MCF 10A (cell line): ENCODE results near the gene TTLL5. TPM values are rescaled to one million over a fixed set of nuclear protein-coding genes. Genes with fewer than 3 reads are reported as not detected.

Experiments used
- Bru-seq: library from RNA; stranded (reverse); fragments of 400-500 nt; gene quantifications from one replicate; lab custom pipeline; 2021; lab: Mats Ljungman, UMichigan
- BruChase-seq, 2 experiments: library from RNA; stranded (reverse); fragments of 400-500 nt; gene quantifications; one replicate each; lab custom pipeline; 2021; lab: Mats Ljungman, UMichigan
- BruUV-seq: library from RNA; stranded (reverse); fragments of 400-500 nt; replicated peaks from 2 replicates; lab custom pipeline; 2021; lab: Mats Ljungman, UMichigan
- CTCF ChIA-PET: fragments of 300-600 bp; sonication (Branson Sonifier 250); formaldehyde crosslinking; extraction: SDS; loops from one replicate; lab custom pipeline; 2021; ENCODE audit warnings: antibody characterized with exemption, inconsistent platforms; lab: Yijun Ruan, JAX
- POLR2A ChIA-PET: fragments of 300-600, 350-650 bp; sonication (Branson Sonifier 250); formaldehyde crosslinking; extraction: SDS; loops from one replicate; lab custom pipeline; 2020; ENCODE audit warnings: antibody characterized with exemption, inconsistent platforms; lab: Yijun Ruan, JAX
- DNase-seq: peaks from one replicate; pipeline ENCODE4 v3.0.0-alpha.2; 2018; ENCODE audit not compliant: unreplicated experiment
- H3K27ac Mint-ChIP-seq: one replicate; pipeline ENCODE4 v1.8.0; 2022; ENCODE audit warnings: mild to moderate bottlenecking, low read depth, mixed read lengths; ENCODE audit not compliant: unreplicated experiment
- H3K27me3 Mint-ChIP-seq: one replicate; pipeline ENCODE4 v1.8.0; 2022; ENCODE audit warnings: mixed read lengths; ENCODE audit not compliant: insufficient read depth, unreplicated experiment
- H3K36me3 Mint-ChIP-seq: one replicate; pipeline ENCODE4 v1.8.0; 2022; ENCODE audit warnings: mild to moderate bottlenecking, moderate library complexity, mixed read lengths; ENCODE audit not compliant: insufficient read depth, unreplicated experiment
- H3K4me1 Mint-ChIP-seq: one replicate; pipeline ENCODE4 v1.8.0; 2022; ENCODE audit warnings: mixed read lengths; ENCODE audit not compliant: insufficient read depth, unreplicated experiment
- H3K4me3 Mint-ChIP-seq: one replicate; pipeline ENCODE4 v1.8.0; 2022; ENCODE audit warnings: mild to moderate bottlenecking, moderate library complexity, mixed read lengths; ENCODE audit not compliant: unreplicated experiment
- H3K9me3 Mint-ChIP-seq: one replicate; pipeline ENCODE4 v1.8.0; 2022; ENCODE audit warnings: mixed read lengths; ENCODE audit not compliant: unreplicated experiment
- CTCF ChIP-seq: fragments of 200-600 bp; IDR thresholded peaks from one replicate; pipeline ENCODE4 v1.8.0; 2022; ENCODE audit warnings: antibody characterized with exemption, mild to moderate bottlenecking; ENCODE audit not compliant: unreplicated experiment
- intact Hi-C: fragments of 100-400 bp; cut with micrococcal nuclease; formaldehyde crosslinking; loops from 2 replicates; pipeline ENCODE4 v1.14.1; 2022
- long read RNA-seq: library from polyadenylated mRNA; stranded (forward); transcript quantifications from one replicate; pipeline ENCODE4 v2.0.0, GENCODE V29; 2022
- total RNA-seq: library from RNA; stranded (reverse); gene quantifications from 2 replicates; pipeline ENCODE4 v1.2.3, GENCODE V29; 2022

Gene TTLL5, protein sequence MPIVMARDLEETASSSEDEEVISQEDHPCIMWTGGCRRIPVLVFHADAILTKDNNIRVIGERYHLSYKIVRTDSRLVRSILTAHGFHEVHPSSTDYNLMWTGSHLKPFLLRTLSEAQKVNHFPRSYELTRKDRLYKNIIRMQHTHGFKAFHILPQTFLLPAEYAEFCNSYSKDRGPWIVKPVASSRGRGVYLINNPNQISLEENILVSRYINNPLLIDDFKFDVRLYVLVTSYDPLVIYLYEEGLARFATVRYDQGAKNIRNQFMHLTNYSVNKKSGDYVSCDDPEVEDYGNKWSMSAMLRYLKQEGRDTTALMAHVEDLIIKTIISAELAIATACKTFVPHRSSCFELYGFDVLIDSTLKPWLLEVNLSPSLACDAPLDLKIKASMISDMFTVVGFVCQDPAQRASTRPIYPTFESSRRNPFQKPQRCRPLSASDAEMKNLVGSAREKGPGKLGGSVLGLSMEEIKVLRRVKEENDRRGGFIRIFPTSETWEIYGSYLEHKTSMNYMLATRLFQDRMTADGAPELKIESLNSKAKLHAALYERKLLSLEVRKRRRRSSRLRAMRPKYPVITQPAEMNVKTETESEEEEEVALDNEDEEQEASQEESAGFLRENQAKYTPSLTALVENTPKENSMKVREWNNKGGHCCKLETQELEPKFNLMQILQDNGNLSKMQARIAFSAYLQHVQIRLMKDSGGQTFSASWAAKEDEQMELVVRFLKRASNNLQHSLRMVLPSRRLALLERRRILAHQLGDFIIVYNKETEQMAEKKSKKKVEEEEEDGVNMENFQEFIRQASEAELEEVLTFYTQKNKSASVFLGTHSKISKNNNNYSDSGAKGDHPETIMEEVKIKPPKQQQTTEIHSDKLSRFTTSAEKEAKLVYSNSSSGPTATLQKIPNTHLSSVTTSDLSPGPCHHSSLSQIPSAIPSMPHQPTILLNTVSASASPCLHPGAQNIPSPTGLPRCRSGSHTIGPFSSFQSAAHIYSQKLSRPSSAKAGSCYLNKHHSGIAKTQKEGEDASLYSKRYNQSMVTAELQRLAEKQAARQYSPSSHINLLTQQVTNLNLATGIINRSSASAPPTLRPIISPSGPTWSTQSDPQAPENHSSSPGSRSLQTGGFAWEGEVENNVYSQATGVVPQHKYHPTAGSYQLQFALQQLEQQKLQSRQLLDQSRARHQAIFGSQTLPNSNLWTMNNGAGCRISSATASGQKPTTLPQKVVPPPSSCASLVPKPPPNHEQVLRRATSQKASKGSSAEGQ (N-terminal part only)
- total RNA-seq (29.0 and 31.7 TPM in 2 replicates), Bru-seq, nascent RNA (percentile 66 among the genes with signal in this experiment), BruChase-seq, experiment 1, labeled RNA remaining after a 6-hour chase (percentile 58 among the genes with signal in this experiment), BruChase-seq, experiment 2, labeled RNA remaining after a 2-hour chase (percentile 63 among the genes with signal in this experiment)
- long read RNA-seq, full-length matches to known transcripts, result 2 of 11 reads
- long read RNA-seq, partial matches to known transcripts, result 3 of 11 reads
- long read RNA-seq, other reads (novel, unspliced or antisense), result 6 of 11 reads

- peak; percentile 99 for DNase-seq
- H3K27me3 Mint-ChIP-seq, result no peaks in the 10 kb centered on the region
- ChIA-PET POLR2A (interaction anchor here (0.6 to 18.0 kb wide), 25 partner anchors 10 to 1576 kb away, joined by 3 to 230 read pairs (median 4); partner anchors contain the start of genes FLVCR2, NEK9 and TGFB3), CTCF (interaction anchor here (0.6 to 13.9 kb wide), 4 partner anchors 49 to 1654 kb away, joined by 3 to 470 read pairs (median 4); partner anchors contain the start of gene FLVCR2)
- H3K9me3 Mint-ChIP-seq, result no peaks in the 10 kb centered on the region
- H3K4me1 Mint-ChIP-seq, result peaks cover 17% of the 10 kb centered on the region
- H3K27ac Mint-ChIP-seq, result peak within 1 kb of the TSS; percentile 97
- H3K4me3 Mint-ChIP-seq, result peak within 1 kb of the TSS; percentile 98
- intact Hi-C loops, result loop anchor here (5.0 kb wide), 1 partner anchor 321 kb away; the partner anchor contains the start of gene TGFB3
- peaks cover 16% of the 10 kb centered on the region for H3K36me3 Mint-ChIP-seq
- no TSS peak for BruUV-seq
- TF ChIP-seq CTCF, result no peak
Observed at GRCh38 chr14:75660630-75661498, at the start of gene TTLL5, which contains the start of gene ERG28. Gene TTLL5 (plus strand): TSS chr14:75661246. CDS start chr14:75663150, 1,904 bp downstream. Gene ERG28 (minus strand): TSS chr14:75660876. CDS start chr14:75657502, 3,374 bp downstream.

GRCh38 chr14:75612157-75612556, 48.9 kb upstream of the TTLL5 start:
- Mint-ChIP-seq H3K4me3 (no peak overlapping the region), H3K4me1 (peaks cover 9% of the 10 kb centered on the region), H3K36me3 (peaks cover 12% of the 10 kb centered on the region), H3K27me3 (no peaks in the 10 kb centered on the region), H3K9me3 (peaks cover 7% of the 10 kb centered on the region), H3K27ac (no peak overlapping the region)
- intact Hi-C loops, result no loop called here
- no peak for DNase-seq
- POLR2A ChIA-PET, result interaction anchor here (1.0 kb wide), 1 partner anchor 35 kb away, joined by 3 read pairs; no protein-coding TSS in a partner anchor
- BruUV-seq, result no TSS peak
- CTCF ChIA-PET, result interaction anchor here (0.8 kb wide), 1 partner anchor 17 kb away, joined by 3 read pairs; no protein-coding TSS in a partner anchor
- TF ChIP-seq CTCF, result no peak

GRCh38 chr14:75614179-75614578, 46.9 kb upstream of the TTLL5 start:
- peaks cover 6% of the 10 kb centered on the region for H3K36me3 Mint-ChIP-seq
- no peak overlapping the region for H3K4me3 Mint-ChIP-seq
- intact Hi-C loops, result no loop called here
- H3K27ac Mint-ChIP-seq, result no peak overlapping the region
- no TSS peak for BruUV-seq
- no peaks in the 10 kb centered on the region for H3K27me3 Mint-ChIP-seq
- ChIA-PET CTCF (interaction anchor here (1.1 kb wide), 1 partner anchor 37 kb away, joined by 3 read pairs; no protein-coding TSS in a partner anchor), POLR2A (no interaction called here)
- DNase-seq, result no peak
- peaks cover 7% of the 10 kb centered on the region for H3K9me3 Mint-ChIP-seq
- peaks cover 9% of the 10 kb centered on the region for H3K4me1 Mint-ChIP-seq
- no peak for TF ChIP-seq CTCF
